HL-60 (cell line): ENCODE measurements around the gene GLIS1.

Experiments used
- SPI1 ChIP-seq: IDR thresholded peaks from 2 replicates; pipeline ENCODE4 v1.6.1; 2012; ENCODE audit warnings: low read depth, mild to moderate bottlenecking, borderline replicate concordance
- TF ChIP-seq, protein P1 (sequence below): IDR thresholded peaks from one replicate; pipeline ENCODE4 v1.5.1; 2011; ENCODE audit warnings: low read length, control low read depth, inconsistent platforms; ENCODE audit not compliant: insufficient read depth

DNA sequence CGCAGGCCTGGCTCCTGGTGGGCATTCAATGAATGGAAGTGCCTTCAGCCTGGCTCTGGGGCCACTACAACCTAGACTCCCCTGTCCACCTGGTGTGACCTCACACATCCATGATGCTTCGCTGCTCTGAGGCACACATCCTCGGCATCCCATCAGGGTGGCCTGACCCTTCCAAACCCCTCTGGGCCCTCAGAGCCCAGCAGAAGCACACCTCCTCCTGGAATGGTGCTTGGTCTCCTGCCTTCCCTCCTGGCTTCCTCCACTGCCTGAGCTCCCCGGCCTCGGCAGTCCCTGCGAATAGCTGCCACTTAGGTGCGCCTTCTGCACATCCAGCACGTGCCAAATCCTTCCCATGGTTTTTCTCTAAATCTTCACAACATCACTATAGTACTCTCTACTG, 133.8 kb downstream of the GLIS1 start:
- TF ChIP-seq, protein P1, sequence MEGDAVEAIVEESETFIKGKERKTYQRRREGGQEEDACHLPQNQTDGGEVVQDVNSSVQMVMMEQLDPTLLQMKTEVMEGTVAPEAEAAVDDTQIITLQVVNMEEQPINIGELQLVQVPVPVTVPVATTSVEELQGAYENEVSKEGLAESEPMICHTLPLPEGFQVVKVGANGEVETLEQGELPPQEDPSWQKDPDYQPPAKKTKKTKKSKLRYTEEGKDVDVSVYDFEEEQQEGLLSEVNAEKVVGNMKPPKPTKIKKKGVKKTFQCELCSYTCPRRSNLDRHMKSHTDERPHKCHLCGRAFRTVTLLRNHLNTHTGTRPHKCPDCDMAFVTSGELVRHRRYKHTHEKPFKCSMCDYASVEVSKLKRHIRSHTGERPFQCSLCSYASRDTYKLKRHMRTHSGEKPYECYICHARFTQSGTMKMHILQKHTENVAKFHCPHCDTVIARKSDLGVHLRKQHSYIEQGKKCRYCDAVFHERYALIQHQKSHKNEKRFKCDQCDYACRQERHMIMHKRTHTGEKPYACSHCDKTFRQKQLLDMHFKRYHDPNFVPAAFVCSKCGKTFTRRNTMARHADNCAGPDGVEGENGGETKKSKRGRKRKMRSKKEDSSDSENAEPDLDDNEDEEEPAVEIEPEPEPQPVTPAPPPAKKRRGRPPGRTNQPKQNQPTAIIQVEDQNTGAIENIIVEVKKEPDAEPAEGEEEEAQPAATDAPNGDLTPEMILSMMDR: no peak
- TF ChIP-seq SPI1: no peak
